K562 (cell line): ENCODE data around the gene RPL22. TPM values are rescaled to one million over a fixed set of nuclear protein-coding genes. Genes with fewer than 3 reads are reported as not detected.

Experiments used
- BDP1 ChIP-seq: IDR thresholded peaks from 3 replicates; pipeline ENCODE4 v1.6.1; 2011; ENCODE audit not compliant: insufficient read length, insufficient read depth
- CHD4 ChIP-seq: fragments of 200-600 bp; sonication (generic); IDR thresholded peaks from 3 replicates; pipeline ENCODE4 v1.6.1; 2012; ENCODE audit warnings: low read depth, mild to moderate bottlenecking, mixed read lengths, low read length, inconsistent platforms; ENCODE audit not compliant: insufficient read depth, insufficient replicate concordance, poor library complexity, severe bottlenecking
- E2F8 ChIP-seq: fragments of 450-650 bp; IDR thresholded peaks from 2 replicates; pipeline ENCODE4 v1.7.1; 2018; ENCODE audit warnings: mild to moderate bottlenecking, low read depth; ENCODE audit not compliant: partially characterized antibody
- ETS2 ChIP-seq: IDR thresholded peaks from 2 replicates; pipeline ENCODE4 v1.6.1; 2016; ENCODE audit warnings: borderline replicate concordance, missing genetic modification characterization, mild to moderate bottlenecking, moderate library complexity, missing compliant biosample characterization; ENCODE audit not compliant: poor library complexity, severe bottlenecking
- HMBOX1 ChIP-seq: sonication (generic); IDR thresholded peaks from 2 replicates; pipeline ENCODE4 v1.6.1; 2016
- MCM2 ChIP-seq: fragments of 450-650 bp; IDR thresholded peaks from 2 replicates; pipeline ENCODE4 v1.6.1; 2017; ENCODE audit warnings: low read depth, mild to moderate bottlenecking
- MCM7 ChIP-seq, 2 experiments: fragments of 450-650 bp; IDR thresholded peaks; 2 replicates each; pipeline ENCODE4 v1.6.1; 2016 to 2018
- RBFOX2 ChIP-seq: fragments of 200-400 bp; formaldehyde crosslinking; IDR thresholded peaks from 2 replicates; pipeline ENCODE4 v1.6.1; 2017; ENCODE audit warnings: low read depth, mild to moderate bottlenecking, low read length, moderate library complexity
- RFX7 ChIP-seq: fragments of 250-450 bp; sonication (Bioruptor Pico); IDR thresholded peaks from 2 replicates; pipeline ENCODE4 v1.5.1; 2021; ENCODE audit warnings: mild to moderate bottlenecking
- SMARCB1 ChIP-seq: IDR thresholded peaks from 2 replicates; pipeline ENCODE4 v1.6.1; 2011; ENCODE audit warnings: improper control_type of control experiment, low read depth; ENCODE audit not compliant: insufficient read length
- ZBTB11 ChIP-seq, 3 experiments: fragments of 200-800 bp in 1 of 3; fragments of 250-450 bp in 1 of 3; fragments of 450-650 bp in 1 of 3; sonication (Bioruptor Pico) in 1 of 3; sonication (Bioruptor generic) in 1 of 3; formaldehyde crosslinking in 1 of 3; IDR thresholded peaks; 2 replicates each; pipeline versions ENCODE4 v1.6.1 to v1.8.0; 2016 to 2022; ENCODE audit warnings: mild to moderate bottlenecking in 2 of 3, missing genetic modification characterization in 2 of 3, missing compliant biosample characterization in 1 of 3, moderate library complexity in 1 of 3
- ZNF395 ChIP-seq: fragments of 200-800 bp; sonication (Bioruptor generic); IDR thresholded peaks from 2 replicates; pipeline ENCODE4 v1.6.1; 2017; ENCODE audit warnings: missing genetic modification characterization, missing compliant biosample characterization
- ZNF41 ChIP-seq: fragments of 250-450 bp; sonication (Bioruptor Pico); conservative IDR thresholded peaks from 2 replicates; pipeline ENCODE4 v1.4.0; 2020; ENCODE audit warnings: mild to moderate bottlenecking
- ZNF766 ChIP-seq: fragments of 200-800 bp; sonication (Bioruptor generic); conservative IDR thresholded peaks from 2 replicates; pipeline ENCODE4 v1.6.1; 2016; ENCODE audit warnings: missing genetic modification characterization, missing compliant biosample characterization
- polyA plus RNA-seq, 8 experiments: library from polyadenylated mRNA; depleted of rRNA in 4 of 8; stranded (reverse) in 5 of 8; unstranded in 3 of 8; fragments of >200 nt; fragmentation: Nextera tagmentation in 2 of 8; fragmentation: Illumina TruSeq in 1 of 8; extraction: Ambion mirVana in 2 of 8; extraction: Trizol in 1 of 8; gene quantifications; 2 replicates each; pipeline versions ENCODE4 v1.2.1 to v1.2.3, GENCODE V29; 2011 to 2014; ENCODE audit warnings: inconsistent platforms in 1 of 8, missing spikeins in 1 of 8
- total RNA-seq, 7 experiments: library from RNA; depleted of rRNA in 6 of 7; stranded (reverse); fragments of >200 nt in 6 of 7; fragmentation: Illumina TruSeq in 2 of 7; extraction: Trizol in 2 of 7; gene quantifications; 2 replicates each; pipeline versions ENCODE4 v1.2.1 to v1.2.3, GENCODE V29; 2011 to 2021; ENCODE audit warnings: low replicate concordance in 1 of 7

Gene RPL22
- total and polyA plus RNA-seq, 9 of the 15 experiments (the other 6 are each of a cell fraction or from before 2014, with no cell fraction given): 467 to 1,165 (median 607) TPM

- TF ChIP-seq ZBTB11 (CRISPR knock-in tag; IDR thresholded peaks at IDR 0.05) (peak in 2 of 3 experiments; percentile 38 to 77; a peak in 3 of 6 replicates), CHD4 (no peak), SMARCB1 (no peak), ETS2 (tag) (no peak), MCM7 (IDR thresholded peaks at IDR 0.05) (no peak), RBFOX2 (peak; percentile 100), BDP1 (no peak), E2F8 (no peak), MCM2 (no peak), RFX7 (CRISPR knock-in tag) (no peak), HMBOX1 (peak; percentile 3; the same call in 1 of the 2 replicates), ZNF41 (CRISPR knock-in tag) (no peak), ZNF395 (CRISPR knock-in tag) (peak; percentile 56; the same call in 1 of the 2 replicates), ZNF766 (CRISPR knock-in tag) (peak; percentile 91)
Measured at GRCh38 chr1:6199298-6200187, at the start of gene RPL22 (continued).
